Hepatocyte (in vitro differentiated cells): ENCODE measurements around the gene ENG. TPM values are rescaled to one million over a fixed set of nuclear protein-coding genes. Genes with fewer than 3 reads are reported as not detected.

Experiments used
- DNase-seq: peaks from one replicate; pipeline ENCODE4 v3.0.0-alpha.2; 2016; ENCODE audit warnings: low spot score
- H2AFZ ChIP-seq: fragments of 200-600 bp; sonication (generic); 2 replicates; pipeline ENCODE4 v1.6.0; 2016; ENCODE audit warnings: antibody characterized with exemption, mild to moderate bottlenecking
- H3K27ac ChIP-seq: fragments of 200-600 bp; sonication (generic); 2 replicates; pipeline ENCODE4 v1.5.1; 2016; ENCODE audit warnings: mild to moderate bottlenecking
- H3K27me3 ChIP-seq: fragments of 200-600 bp; sonication (generic); 2 replicates; pipeline ENCODE4 v1.6.1; 2016
- H3K36me3 ChIP-seq: fragments of 200-600 bp; sonication (generic); replicated peaks from 2 replicates; pipeline ENCODE4 v1.5.1; 2016; ENCODE audit warnings: low read depth; ENCODE audit not compliant: insufficient read depth
- H3K4me1 ChIP-seq: fragments of 200-600 bp; sonication (generic); 2 replicates; pipeline ENCODE4 v1.5.1; 2016; ENCODE audit warnings: mild to moderate bottlenecking, moderate library complexity; ENCODE audit not compliant: insufficient read depth
- H3K4me2 ChIP-seq: fragments of 200-600 bp; sonication (generic); 2 replicates; pipeline ENCODE4 v1.6.0; 2016
- H3K4me3 ChIP-seq: fragments of 200-600 bp; sonication (generic); 2 replicates; pipeline ENCODE4 v1.5.1; 2016; ENCODE audit warnings: mild to moderate bottlenecking
- H3K79me2 ChIP-seq: fragments of 200-600 bp; sonication (generic); 2 replicates; pipeline ENCODE4 v1.6.0; 2017; ENCODE audit warnings: mild to moderate bottlenecking
- H3K9me2 ChIP-seq: fragments of 200-600 bp; sonication (generic); replicated peaks from 2 replicates; pipeline ENCODE4 v1.6.0; 2017; ENCODE audit warnings: mild to moderate bottlenecking; ENCODE audit not compliant: insufficient read depth
- H3K9me3 ChIP-seq: fragments of 200-600 bp; sonication (generic); 2 replicates; pipeline ENCODE4 v1.5.1; 2016; ENCODE audit warnings: low read depth, mild to moderate bottlenecking
- H4K20me1 ChIP-seq: fragments of 200-600 bp; sonication (generic); 2 replicates; pipeline ENCODE4 v1.6.0; 2016; ENCODE audit warnings: mild to moderate bottlenecking; ENCODE audit not compliant: insufficient read depth, poor library complexity, severe bottlenecking
- CTCF ChIP-seq: fragments of 200-600 bp; sonication (generic); IDR thresholded peaks from 2 replicates; pipeline ENCODE4 v1.5.1; 2016; ENCODE audit warnings: antibody characterized with exemption, mild to moderate bottlenecking; ENCODE audit not compliant: poor library complexity
- EZH2 ChIP-seq: fragments of 200-600 bp; sonication (generic); IDR thresholded peaks from 2 replicates; pipeline ENCODE4 v1.6.1; 2016; ENCODE audit warnings: antibody characterized with exemption, mild to moderate bottlenecking, borderline replicate concordance
- EZH2phosphoT487 ChIP-seq: fragments of 200-600 bp; sonication (generic); IDR thresholded peaks from one replicate; pipeline ENCODE4 v1.6.1; 2018; ENCODE audit warnings: antibody characterized with exemption, mild to moderate bottlenecking, low read depth, moderate library complexity; ENCODE audit not compliant: unreplicated experiment, severe bottlenecking
- WGBS: methylation state at CpG from one replicate; pipeline ENCODE4 v1.1.6; 2016; ENCODE audit warnings: low lambda C conversion rate; ENCODE audit errors: missing lambda C conversion rate; 5-methylcytosine and 5-hydroxymethylcytosine counted together
- polyA plus RNA-seq: library from polyadenylated mRNA; unstranded; fragments of >200 nt; fragmentation: Nextera tagmentation; extraction: Ambion mirVana; gene quantifications from 2 replicates; pipeline ENCODE4 v1.2.1, GENCODE V29; 2016
- total RNA-seq: library from RNA; depleted of rRNA; stranded (reverse); fragments of >200 nt; gene quantifications from 2 replicates; pipeline ENCODE4 v1.2.3, GENCODE V29; 2014

Gene ENG
- total and polyA plus RNA-seq, 2 experiments from 2014 or later = 6.8 to 21.2 TPM

- H2AFZ ChIP-seq = no peak overlapping the region
- H3K27ac ChIP-seq = no peak overlapping the region
- H4K20me1 ChIP-seq = no peaks in the 10 kb centered on the region
- no peak for TF ChIP-seq CTCF
- no peak for TF ChIP-seq EZH2
- no peak for TF ChIP-seq EZH2phosphoT487
- DNase-seq = peak; percentile 1
- H3K27me3 ChIP-seq = no peaks in the 10 kb centered on the region
- H3K79me2 ChIP-seq = no peaks in the 10 kb centered on the region
- H3K9me3 ChIP-seq = no peaks in the 10 kb centered on the region
- H3K4me1 ChIP-seq = no peaks in the 10 kb centered on the region
- H3K9me2 ChIP-seq = no peaks in the 10 kb centered on the region
- no peaks in the 10 kb centered on the region for H3K36me3 ChIP-seq
- no peak overlapping the region for H3K4me2 ChIP-seq
- 86% methylated on average over 4 of the region's 4 CpGs for WGBS
- no peak overlapping the region for H3K4me3 ChIP-seq
Measured at GRCh38 chr9:127822108-127822507, 32.4 kb downstream of the ENG start.

GRCh38 chr9:127818574-127818973 lies 35.9 kb downstream of the ENG start:
- no peak overlapping the region for H3K4me3 ChIP-seq
- H3K36me3 ChIP-seq = no peaks in the 10 kb centered on the region
- no peaks in the 10 kb centered on the region for H3K27me3 ChIP-seq
- no peaks in the 10 kb centered on the region for H3K4me1 ChIP-seq
- no peaks in the 10 kb centered on the region for H3K9me2 ChIP-seq
- no peak overlapping the region for H2AFZ ChIP-seq
- H4K20me1 ChIP-seq = no peaks in the 10 kb centered on the region
- no peak overlapping the region for H3K27ac ChIP-seq
- no peaks in the 10 kb centered on the region for H3K9me3 ChIP-seq
- DNase-seq = no peak
- H3K79me2 ChIP-seq = no peaks in the 10 kb centered on the region
- H3K4me2 ChIP-seq = no peak overlapping the region
- 89% methylated on average over 7 of the region's 11 CpGs for WGBS
- TF ChIP-seq EZH2phosphoT487 (no peak), CTCF (no peak), EZH2 (no peak)

GRCh38 chr9:127817881-127818434 lies 36.5 kb downstream of the ENG start:
- no peaks in the 10 kb centered on the region for H3K79me2 ChIP-seq
- H3K36me3 ChIP-seq = no peaks in the 10 kb centered on the region
- no peak overlapping the region for H3K4me2 ChIP-seq
- 90% methylated on average over 17 of the region's 17 CpGs for WGBS
- H3K9me3 ChIP-seq = no peaks in the 10 kb centered on the region
- no peaks in the 10 kb centered on the region for H4K20me1 ChIP-seq
- no peaks in the 10 kb centered on the region for H3K27me3 ChIP-seq
- TF ChIP-seq EZH2 (no peak), EZH2phosphoT487 (no peak), CTCF (no peak)
- H3K4me3 ChIP-seq = no peak overlapping the region
- H3K9me2 ChIP-seq = no peaks in the 10 kb centered on the region
- H2AFZ ChIP-seq = no peak overlapping the region
- no peak overlapping the region for H3K27ac ChIP-seq
- DNase-seq = no peak
- H3K4me1 ChIP-seq = no peaks in the 10 kb centered on the region

- H3K4me3 ChIP-seq = no peak overlapping the region
- H2AFZ ChIP-seq = no peak overlapping the region
- no peak overlapping the region for H3K27ac ChIP-seq
- H3K4me2 ChIP-seq = no peak overlapping the region
- WGBS = 96% methylated on average over 8 of the region's 8 CpGs
- no peaks in the 10 kb centered on the region for H3K79me2 ChIP-seq
- TF ChIP-seq EZH2phosphoT487 (no peak), EZH2 (no peak), CTCF (no peak)
- DNase-seq = no peak
- H3K36me3 ChIP-seq = no peaks in the 10 kb centered on the region
- H3K9me3 ChIP-seq = no peaks in the 10 kb centered on the region
- H3K27me3 ChIP-seq = no peaks in the 10 kb centered on the region
- H4K20me1 ChIP-seq = no peaks in the 10 kb centered on the region
- no peaks in the 10 kb centered on the region for H3K9me2 ChIP-seq
- H3K4me1 ChIP-seq = no peaks in the 10 kb centered on the region
Measured at GRCh38 chr9:127816728-127817127, 37.7 kb downstream of the ENG start.
